Liver (tissue), 9 donors: ENCODE data around the gene ZMYND12. TPM values are rescaled to one million over a fixed set of nuclear protein-coding genes. Genes with fewer than 3 reads are reported as not detected.
A peak's percentile ranks its signal among the peaks of the same experiment; 100 is the strongest.

Experiments used
- DNase-seq: peaks from one replicate; pipeline ENCODE4 v3.0.0-alpha.2; 2017; ENCODE audit warnings: low spot score
- H3K27ac ChIP-seq, 2 donors: one replicate each; pipeline ENCODE4 v1.7.0; 2013; ENCODE audit warnings: inconsistent platforms in 2 of 2, low read length in 2 of 2, control low read depth in 1 of 2, low read depth in 1 of 2, mild to moderate bottlenecking in 1 of 2
- H3K27me3 ChIP-seq, 4 donors: one replicate each; pipeline versions ENCODE4 v1.6.1 to v1.7.0; 2013; ENCODE audit warnings: low read length in 3 of 4, inconsistent platforms in 1 of 4, mild to moderate bottlenecking in 1 of 4, moderate library complexity in 1 of 4; ENCODE audit not compliant: control insufficient read depth in 4 of 4, insufficient read depth in 4 of 4
- H3K36me3 ChIP-seq, 4 donors: one replicate each; pipeline versions ENCODE4 v1.6.1 to v1.7.0; 2013; ENCODE audit warnings: low read length in 3 of 4, mild to moderate bottlenecking in 3 of 4, low read depth in 1 of 4, moderate library complexity in 1 of 4; ENCODE audit not compliant: control insufficient read depth in 4 of 4, insufficient read depth in 3 of 4
- H3K4me1 ChIP-seq, 4 donors: one replicate each; pipeline versions ENCODE4 v1.6.1 to v1.7.0; 2013; ENCODE audit warnings: low read length in 3 of 4, mild to moderate bottlenecking in 3 of 4, moderate library complexity in 1 of 4; ENCODE audit not compliant: control insufficient read depth in 4 of 4, insufficient read depth in 4 of 4
- H3K4me3 ChIP-seq, 3 donors: one replicate each; pipeline versions ENCODE4 v1.6.1 to v1.7.0; 2013; ENCODE audit warnings: low read length in 3 of 3, control low read depth in 1 of 3, low read depth in 1 of 3, mild to moderate bottlenecking in 1 of 3
- H3K9ac ChIP-seq, 2 donors: one replicate each; pipeline ENCODE4 v1.7.0; 2013; ENCODE audit warnings: low read length in 2 of 2, mild to moderate bottlenecking in 2 of 2, moderate library complexity in 2 of 2, control low read depth in 1 of 2, low read depth in 1 of 2
- H3K9me3 ChIP-seq, 4 donors: one replicate each; pipeline versions ENCODE4 v1.6.1 to v1.7.0; 2013; ENCODE audit warnings: low read length in 3 of 4; ENCODE audit not compliant: control insufficient read depth in 4 of 4
- EGR1 ChIP-seq, 2 donors: IDR thresholded peaks; 2 replicates each; pipeline ENCODE4 v1.6.1; 2016 to 2018; ENCODE audit warnings: antibody characterized with exemption in 2 of 2, low read depth in 2 of 2
- FOXA1 ChIP-seq: IDR thresholded peaks from 2 replicates; pipeline ENCODE4 v1.6.1; 2016; ENCODE audit warnings: antibody characterized with exemption
- FOXA2 ChIP-seq: IDR thresholded peaks from 2 replicates; pipeline ENCODE4 v1.6.1; 2016; ENCODE audit warnings: antibody characterized with exemption
- GABPA ChIP-seq, 2 donors: IDR thresholded peaks in 1 of 2; conservative IDR thresholded peaks in 1 of 2; 2 replicates each; pipeline ENCODE4 v1.6.1; 2016; ENCODE audit warnings: antibody characterized with exemption in 2 of 2, mild to moderate bottlenecking in 1 of 2, moderate library complexity in 1 of 2
- HNF4A ChIP-seq, 2 donors: conservative IDR thresholded peaks; 2 replicates each; pipeline ENCODE4 v1.6.1; 2016; ENCODE audit warnings: antibody characterized with exemption in 2 of 2, mild to moderate bottlenecking in 2 of 2
- HNF4G ChIP-seq: IDR thresholded peaks from 2 replicates; pipeline ENCODE4 v1.6.1; 2016; ENCODE audit warnings: antibody characterized with exemption
- JUND ChIP-seq, 2 donors: IDR thresholded peaks; 2 replicates each; pipeline ENCODE4 v1.6.1; 2016; ENCODE audit warnings: antibody characterized with exemption in 2 of 2
- MAX ChIP-seq: IDR thresholded peaks from 2 replicates; pipeline ENCODE4 v1.6.1; 2016; ENCODE audit warnings: antibody characterized with exemption
- NR2F2 ChIP-seq: IDR thresholded peaks from 2 replicates; pipeline ENCODE4 v1.6.1; 2016; ENCODE audit warnings: antibody characterized with exemption
- RAD21 ChIP-seq, 2 donors: IDR thresholded peaks; 2 replicates each; pipeline ENCODE4 v1.6.1; 2016; ENCODE audit warnings: antibody characterized with exemption in 2 of 2, mild to moderate bottlenecking in 2 of 2
- REST ChIP-seq: IDR thresholded peaks from 2 replicates; pipeline ENCODE4 v1.6.1; 2016; ENCODE audit warnings: antibody characterized with exemption, mild to moderate bottlenecking
- RXRA ChIP-seq, 2 donors: IDR thresholded peaks; 2 replicates each; pipeline ENCODE4 v1.6.1; 2017 to 2018; ENCODE audit warnings: antibody characterized with exemption in 2 of 2, mild to moderate bottlenecking in 1 of 2
- SP1 ChIP-seq: IDR thresholded peaks from 2 replicates; pipeline ENCODE4 v1.6.1; 2018; ENCODE audit warnings: antibody characterized with exemption, mild to moderate bottlenecking
- TAF1 ChIP-seq: conservative IDR thresholded peaks from 2 replicates; pipeline ENCODE4 v1.6.1; 2016; ENCODE audit warnings: antibody characterized with exemption, mild to moderate bottlenecking
- YY1 ChIP-seq: IDR thresholded peaks from 2 replicates; pipeline ENCODE4 v1.6.1; 2016; ENCODE audit warnings: antibody characterized with exemption, mild to moderate bottlenecking
- ZBTB33 ChIP-seq: IDR thresholded peaks from 2 replicates; pipeline ENCODE4 v1.6.1; 2016; ENCODE audit warnings: antibody characterized with exemption
- WGBS: extraction: QIAGEN DNeasy Blood & Tissue Kit; methylation state at CpG from one replicate; pipeline ENCODE4 v1.1.7; 2013; 5-methylcytosine and 5-hydroxymethylcytosine counted together
- polyA plus RNA-seq, 2 donors: library from polyadenylated mRNA; stranded (reverse) in 1 of 2; unstranded in 1 of 2; fragments of 200-250 nt in 1 of 2; fragments of >200 nt in 1 of 2; fragmentation: Nextera tagmentation in 1 of 2; extraction: Ambion mirVana in 1 of 2; gene quantifications; one replicate each; pipeline versions ENCODE4 v1.2.1 to v1.2.3, GENCODE V29; 2013 to 2015
- total RNA-seq, 2 donors: library from RNA; depleted of rRNA; stranded (reverse); fragments of >200 nt; gene quantifications; one replicate each; pipeline ENCODE4 v1.2.3, GENCODE V29; 2014
- TF ChIP-seq, protein P1 (sequence below): fragments of 150-350 bp; IDR thresholded peaks from 2 replicates; pipeline ENCODE4 v1.5.1; 2017; ENCODE audit warnings: improper control_type of control experiment, low read depth, low read length; ENCODE audit not compliant: missing input control
- TF ChIP-seq, protein P2 (sequence below): IDR thresholded peaks from 2 replicates; pipeline ENCODE4 v1.6.1; 2016; ENCODE audit warnings: antibody characterized with exemption
- donor health status: healthy.
- donor health status: healthy.
- donor health status: healthy.
- donor health status: healthy.
- donor health status: healthy.

Gene ZMYND12
- total and polyA plus RNA-seq, 4 donors: 1.3 to 3.0 (median 2.0) TPM

- DNase-seq: no peak
Observed at GRCh38 chr1:42431514-42431913, 24.3 kb downstream of the ZMYND12 start.

More at GRCh38 chr1:42431514-42431913, 24.3 kb downstream of the ZMYND12 start:
- TF ChIP-seq ZBTB33 (no peak), FOXA2 (peak; percentile 54), JUND (IDR thresholded peaks at IDR 0.05) (peak; percentile 23 to 41), FOXA1 (no peak), NR2F2 (no peak), HNF4G (peak; percentile 63), RXRA (IDR thresholded peaks at IDR 0.05) (peak; percentile 77 to 80), MAX (peak; percentile 28), REST (peak; percentile 17), GABPA (IDR thresholded peaks at IDR 0.05 in 1 of 2, conservative IDR thresholded peaks at IDR 0.05 in 1 of 2) (no peak), YY1 (no peak), HNF4A (conservative IDR thresholded peaks at IDR 0.05) (peak; percentile 79 to 83), SP1 (peak; percentile 78), TAF1 (no peak), EGR1 (IDR thresholded peaks at IDR 0.05; ENCODE audit: low read depth in 2 of 2) (peak in 1 of 2 donors; percentile 56), RAD21 (IDR thresholded peaks at IDR 0.05) (peak; percentile 18 to 23)
- TF ChIP-seq, protein P1, sequence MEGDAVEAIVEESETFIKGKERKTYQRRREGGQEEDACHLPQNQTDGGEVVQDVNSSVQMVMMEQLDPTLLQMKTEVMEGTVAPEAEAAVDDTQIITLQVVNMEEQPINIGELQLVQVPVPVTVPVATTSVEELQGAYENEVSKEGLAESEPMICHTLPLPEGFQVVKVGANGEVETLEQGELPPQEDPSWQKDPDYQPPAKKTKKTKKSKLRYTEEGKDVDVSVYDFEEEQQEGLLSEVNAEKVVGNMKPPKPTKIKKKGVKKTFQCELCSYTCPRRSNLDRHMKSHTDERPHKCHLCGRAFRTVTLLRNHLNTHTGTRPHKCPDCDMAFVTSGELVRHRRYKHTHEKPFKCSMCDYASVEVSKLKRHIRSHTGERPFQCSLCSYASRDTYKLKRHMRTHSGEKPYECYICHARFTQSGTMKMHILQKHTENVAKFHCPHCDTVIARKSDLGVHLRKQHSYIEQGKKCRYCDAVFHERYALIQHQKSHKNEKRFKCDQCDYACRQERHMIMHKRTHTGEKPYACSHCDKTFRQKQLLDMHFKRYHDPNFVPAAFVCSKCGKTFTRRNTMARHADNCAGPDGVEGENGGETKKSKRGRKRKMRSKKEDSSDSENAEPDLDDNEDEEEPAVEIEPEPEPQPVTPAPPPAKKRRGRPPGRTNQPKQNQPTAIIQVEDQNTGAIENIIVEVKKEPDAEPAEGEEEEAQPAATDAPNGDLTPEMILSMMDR: no peak
- TF ChIP-seq, protein P2, sequence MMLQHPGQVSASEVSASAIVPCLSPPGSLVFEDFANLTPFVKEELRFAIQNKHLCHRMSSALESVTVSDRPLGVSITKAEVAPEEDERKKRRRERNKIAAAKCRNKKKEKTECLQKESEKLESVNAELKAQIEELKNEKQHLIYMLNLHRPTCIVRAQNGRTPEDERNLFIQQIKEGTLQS: no peak
- 34% methylated on average over 3 of the region's 3 CpGs for WGBS
- Histone ChIP-seq H3K27me3 (no peaks in the 10 kb centered on the region), H3K36me3 (peaks cover 0 to 4% (median 3%) of the 10 kb centered on the region in 4 donors), H3K9ac (no peak overlapping the region), H3K4me3 (no peak overlapping the region), H3K4me1 (peaks cover 0 to 17% (median 16%) of the 10 kb centered on the region in 4 donors), H3K9me3 (no peaks in the 10 kb centered on the region), H3K27ac (no peak overlapping the region)
